HG03039 (cell line): ENCODE data around the gene DNAJB6.
"Not testable (repeated sequence)": the region's sequence is repeated elsewhere in the genome, so short reads cannot be mapped to it uniquely, and the experiment has no call there.

Experiments used
- ATAC-seq: cut with Tn5 transposase; IDR thresholded peaks from one replicate; pipeline ENCODE4 v1.9.1; 2021; ENCODE audit warnings: mild to moderate bottlenecking, moderate library complexity; ENCODE audit not compliant: unreplicated experiment

The DNAJB6 gene

GRCh38 chr7:157438121-157439025, 101.6 kb downstream of the DNAJB6 start:
- no peak for ATAC-seq

- no peak for ATAC-seq
Observed at GRCh38 chr7:157439149-157439548, 102.3 kb downstream of the DNAJB6 start.

- ATAC-seq, result no peak
Observed at GRCh38 chr7:157439761-157440160, 103.0 kb downstream of the DNAJB6 start.

GRCh38 chr7:157440346-157441022, 103.7 kb downstream of the DNAJB6 start:
- ATAC-seq, result no peak

GRCh38 chr7:157441023-157441399, 104.2 kb downstream of the DNAJB6 start:
- ATAC-seq, result no peak

GRCh38 chr7:157442456-157442855, 105.7 kb downstream of the DNAJB6 start:
- no peak for ATAC-seq

- ATAC-seq, result no peak
Observed at GRCh38 chr7:157442993-157443831, 106.4 kb downstream of the DNAJB6 start.

- ATAC-seq, result no peak
Observed at GRCh38 chr7:157444011-157444842, 107.4 kb downstream of the DNAJB6 start.

- no peak for ATAC-seq
Observed at GRCh38 chr7:157444843-157445135, 108.0 kb downstream of the DNAJB6 start.

- no peak for ATAC-seq
Observed at GRCh38 chr7:157445246-157445955, 108.6 kb downstream of the DNAJB6 start.

GRCh38 chr7:157445956-157446295, 109.1 kb downstream of the DNAJB6 start:
- ATAC-seq, result no peak

- ATAC-seq, result no peak
Observed at GRCh38 chr7:157446322-157446721, 109.5 kb downstream of the DNAJB6 start.

- ATAC-seq, result not testable (repeated sequence)
Observed at GRCh38 chr7:157454003-157454402, 117.2 kb downstream of the DNAJB6 start.

- no peak for ATAC-seq
Observed at GRCh38 chr7:157457355-157458253, 120.8 kb downstream of the DNAJB6 start.

GRCh38 chr7:157458254-157458633, 121.4 kb downstream of the DNAJB6 start:
- no peak for ATAC-seq

GRCh38 chr7:157459966-157460365, 123.2 kb downstream of the DNAJB6 start:
- no peak for ATAC-seq

GRCh38 chr7:157460721-157461120, 123.9 kb downstream of the DNAJB6 start:
- no peak for ATAC-seq

GRCh38 chr7:157461573-157462418, 125.0 kb downstream of the DNAJB6 start:
- ATAC-seq, result no peak
